GM12878 (cell line): ENCODE data around the gene CACNA1S. TPM values are rescaled to one million over a fixed set of nuclear protein-coding genes. Genes with fewer than 3 reads are reported as not detected.

Source experiments
- IKZF2 ChIP-seq, 2 experiments: fragments of 450-650 bp; IDR thresholded peaks; 2 replicates each; pipeline ENCODE4 v1.6.1; 2017; ENCODE audit warnings: mild to moderate bottlenecking in 2 of 2, moderate library complexity in 2 of 2
- IRF4 ChIP-seq: IDR thresholded peaks from 2 replicates; pipeline ENCODE4 v1.6.1; 2011; ENCODE audit warnings: low read depth, low read length
- RAD21 ChIP-seq: IDR thresholded peaks from 2 replicates; pipeline ENCODE4 v1.6.1; 2011; ENCODE audit warnings: mild to moderate bottlenecking, low read depth, low read length, moderate library complexity; ENCODE audit not compliant: insufficient read depth
- SMC3 ChIP-seq: IDR thresholded peaks from 2 replicates; pipeline ENCODE4 v1.6.1; 2011; ENCODE audit warnings: low read length, improper control_type of control experiment, borderline replicate concordance
- SUPT20H ChIP-seq: IDR thresholded peaks from 2 replicates; pipeline ENCODE4 v1.6.1; 2011; ENCODE audit warnings: low read depth, mild to moderate bottlenecking, low read length, moderate library complexity, borderline replicate concordance; ENCODE audit not compliant: control insufficient read depth
- polyA plus RNA-seq, 11 experiments: library from polyadenylated mRNA; depleted of rRNA in 4 of 11; unstranded in 6 of 11; stranded (reverse) in 5 of 11; fragments of >200 nt; fragmentation: Nextera tagmentation in 4 of 11; fragmentation: Illumina TruSeq in 1 of 11; extraction: Ambion mirVana in 4 of 11; extraction: Trizol in 1 of 11; gene quantifications; 1 replicate in 1 of 11; 2 replicates in 10 of 11; pipeline versions ENCODE4 v1.2.1 to v1.2.3, GENCODE V29; 2011 to 2016; ENCODE audit warnings: inconsistent platforms in 2 of 11, missing spikeins in 2 of 11, low read depth in 1 of 11
- total RNA-seq, 4 experiments: library from RNA; depleted of rRNA in 3 of 4; stranded (reverse); fragments of >200 nt in 3 of 4; fragmentation: Illumina TruSeq in 1 of 4; extraction: Trizol in 1 of 4; gene quantifications; 2 replicates each; pipeline versions ENCODE4 v1.2.1 to v1.2.3, GENCODE V29; 2013 to 2021
- TF ChIP-seq, protein P1 (sequence below), 3 experiments: IDR thresholded peaks in 2 of 3; conservative IDR thresholded peaks in 1 of 3; 2 replicates each; pipeline ENCODE4 v1.5.1; 2011; ENCODE audit warnings: low read depth in 3 of 3, low read length in 3 of 3, mild to moderate bottlenecking in 3 of 3, control low read depth in 2 of 3, moderate library complexity in 2 of 3, inconsistent platforms in 1 of 3, mixed read lengths in 1 of 3; ENCODE audit not compliant: control insufficient read depth in 2 of 3, insufficient read depth in 1 of 3; ENCODE audit errors: extremely low read depth in 1 of 3
- TF ChIP-seq, protein P2 (sequence below): fragments of 450-650 bp; IDR thresholded peaks from 2 replicates; pipeline ENCODE4 v1.6.1; 2014; ENCODE audit warnings: mild to moderate bottlenecking

CACNA1S gene
- total and polyA plus RNA-seq, 10 of the 15 experiments (the other 5 are each of a cell fraction or from before 2014, with no cell fraction given): under 0.01 to 0.04 (median 0.02) TPM; not detected in 6

- TF ChIP-seq RAD21 (peak; percentile 84), SMC3 (peak; percentile 81), SUPT20H (no peak), IKZF2 (IDR thresholded peaks at IDR 0.05) (0 out of 4 replicates have a peak, but pooled peaks of 1 of the 2 experiments have one; percentile 20), IRF4 (0 out of 2 replicates have a peak, but pooled peaks have one; percentile 17)
- TF ChIP-seq, protein P1, sequence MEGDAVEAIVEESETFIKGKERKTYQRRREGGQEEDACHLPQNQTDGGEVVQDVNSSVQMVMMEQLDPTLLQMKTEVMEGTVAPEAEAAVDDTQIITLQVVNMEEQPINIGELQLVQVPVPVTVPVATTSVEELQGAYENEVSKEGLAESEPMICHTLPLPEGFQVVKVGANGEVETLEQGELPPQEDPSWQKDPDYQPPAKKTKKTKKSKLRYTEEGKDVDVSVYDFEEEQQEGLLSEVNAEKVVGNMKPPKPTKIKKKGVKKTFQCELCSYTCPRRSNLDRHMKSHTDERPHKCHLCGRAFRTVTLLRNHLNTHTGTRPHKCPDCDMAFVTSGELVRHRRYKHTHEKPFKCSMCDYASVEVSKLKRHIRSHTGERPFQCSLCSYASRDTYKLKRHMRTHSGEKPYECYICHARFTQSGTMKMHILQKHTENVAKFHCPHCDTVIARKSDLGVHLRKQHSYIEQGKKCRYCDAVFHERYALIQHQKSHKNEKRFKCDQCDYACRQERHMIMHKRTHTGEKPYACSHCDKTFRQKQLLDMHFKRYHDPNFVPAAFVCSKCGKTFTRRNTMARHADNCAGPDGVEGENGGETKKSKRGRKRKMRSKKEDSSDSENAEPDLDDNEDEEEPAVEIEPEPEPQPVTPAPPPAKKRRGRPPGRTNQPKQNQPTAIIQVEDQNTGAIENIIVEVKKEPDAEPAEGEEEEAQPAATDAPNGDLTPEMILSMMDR (IDR thresholded peaks at IDR 0.05 in 2 of 3, conservative IDR thresholded peaks at IDR 0.05 in 1 of 3; ENCODE audit: control insufficient read depth in 2 of 3, extremely low read depth in 1 of 3, insufficient read depth in 1 of 3, low read depth in 3 of 3, low read length in 3 of 3): peak; percentile 79 to 89 (median 85)
- TF ChIP-seq, protein P2, sequence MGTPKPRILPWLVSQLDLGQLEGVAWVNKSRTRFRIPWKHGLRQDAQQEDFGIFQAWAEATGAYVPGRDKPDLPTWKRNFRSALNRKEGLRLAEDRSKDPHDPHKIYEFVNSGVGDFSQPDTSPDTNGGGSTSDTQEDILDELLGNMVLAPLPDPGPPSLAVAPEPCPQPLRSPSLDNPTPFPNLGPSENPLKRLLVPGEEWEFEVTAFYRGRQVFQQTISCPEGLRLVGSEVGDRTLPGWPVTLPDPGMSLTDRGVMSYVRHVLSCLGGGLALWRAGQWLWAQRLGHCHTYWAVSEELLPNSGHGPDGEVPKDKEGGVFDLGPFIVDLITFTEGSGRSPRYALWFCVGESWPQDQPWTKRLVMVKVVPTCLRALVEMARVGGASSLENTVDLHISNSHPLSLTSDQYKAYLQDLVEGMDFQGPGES: no peak
Observed at GRCh38 chr1:201114245-201115131, 2.3 kb upstream of the CACNA1S start (continued).
